ENCODE measurements around the gene SMARCB1.

GRCh38 chr22:23801238-23801821 is 14.6 kb downstream of the SMARCB1 start:
- TF ChIP-seq POLR2A (IDR thresholded peaks at IDR 0.05) (no peak), CTCF (IDR thresholded peaks at IDR 0.05) (no peak)
